ENCODE results near the gene IQCK.

DNA sequence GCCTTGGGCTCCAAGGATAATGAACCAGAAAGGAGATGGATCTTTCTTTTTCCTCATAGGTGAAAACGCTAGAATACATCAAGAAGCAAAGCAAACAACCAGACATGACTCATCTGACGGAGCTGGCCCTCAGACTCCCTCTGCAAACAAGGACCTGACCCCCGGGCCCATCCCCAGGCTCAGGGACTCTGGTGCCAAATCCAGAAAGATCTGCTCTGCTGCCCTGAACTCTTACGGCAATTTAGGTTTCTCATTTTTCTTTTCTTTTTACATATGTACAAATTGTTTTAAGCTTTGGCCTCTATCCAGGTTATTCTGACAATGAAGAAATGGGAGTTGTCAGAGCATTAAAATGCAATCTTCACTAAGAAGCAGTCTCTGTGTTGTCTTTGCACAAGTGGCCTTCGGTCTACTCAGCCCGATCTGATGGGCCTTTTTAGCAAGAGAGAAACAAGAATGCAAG is 17.7 kb upstream of the IQCK start:
- TF ChIP-seq CTCF (conservative IDR thresholded peaks at IDR 0.05 in 1 of 2, IDR thresholded peaks at IDR 0.05 in 1 of 2; ENCODE audit: low read depth in 1 of 2, low read length in 2 of 2) (no peak), EZH2 (IDR thresholded peaks at IDR 0.05; ENCODE audit: low read length, missing control alignments) (no peak)

Data from fibroblast of lung (primary cell).